Right lobe of liver (tissue), 6 donors: ENCODE results near the gene YLPM1. TPM values are rescaled to one million over a fixed set of nuclear protein-coding genes. Genes with fewer than 3 reads are reported as not detected.
A peak's percentile ranks its signal among the peaks of the same experiment; 100 is the strongest.

Source experiments
- ATAC-seq, 4 donors: fragments of 200-7000 bp; cut with Tn5 transposase; one replicate each; pipeline ENCODE4 v1.9.1; 2020; ENCODE audit warnings: mild to moderate bottlenecking in 4 of 4, moderate library complexity in 4 of 4
- DNase-seq, 3 donors: peaks; one replicate each; pipeline ENCODE4 v3.0.0-alpha.2; 2020
- H3K27ac ChIP-seq, 3 donors: fragments of 200-600 bp; one replicate each; pipeline ENCODE4 v1.8.0; 2022
- H3K27me3 ChIP-seq, 2 donors: fragments of 200-600 bp; one replicate each; pipeline ENCODE4 v1.8.0; 2022
- H3K36me3 ChIP-seq, 4 donors: fragments of 200-600 bp; sonication (generic) in 1 of 4; one replicate each; pipeline versions ENCODE4 v1.5.1 to v1.8.0; 2017 to 2022; ENCODE audit warnings: control low read depth in 1 of 4
- H3K4me1 ChIP-seq, 4 donors: fragments of 200-600 bp; sonication (generic) in 1 of 4; one replicate each; pipeline versions ENCODE4 v1.5.1 to v1.8.0; 2017 to 2022; ENCODE audit warnings: control low read depth in 1 of 4
- H3K4me3 ChIP-seq, 3 donors: fragments of 200-600 bp; one replicate each; pipeline ENCODE4 v1.8.0; 2022
- H3K9me3 ChIP-seq, 4 donors: fragments of 200-600 bp; sonication (generic) in 1 of 4; one replicate each; pipeline versions ENCODE4 v1.5.1 to v1.8.0; 2017 to 2022; ENCODE audit warnings: control low read depth in 1 of 4
- CTCF ChIP-seq, 4 donors: fragments of 200-600 bp in 3 of 4; fragments of 450-650 bp in 1 of 4; IDR thresholded peaks; one replicate each; pipeline versions ENCODE4 v1.5.1 to v1.8.0; 2016 to 2022; ENCODE audit warnings: antibody characterized with exemption in 4 of 4, mild to moderate bottlenecking in 2 of 4
- POLR2A ChIP-seq: fragments of 450-650 bp; IDR thresholded peaks from one replicate; pipeline ENCODE4 v1.6.1; 2017; ENCODE audit warnings: antibody characterized with exemption, mild to moderate bottlenecking
- WGBS: methylation state at CpG from one replicate; pipeline ENCODE4 v1.1.6; 2018; ENCODE audit warnings: low coverage, low lambda C conversion rate; ENCODE audit not compliant: insufficient coverage; ENCODE audit errors: missing lambda C conversion rate; 5-methylcytosine and 5-hydroxymethylcytosine counted together
- intact Hi-C, 2 donors: fragments of 100-400 bp; cut with DNase I; formaldehyde crosslinking; loops; one replicate each; pipeline versions ENCODE4 v1.11.2 to v1.14.1; 2022
- total RNA-seq, 6 experiments: library from RNA; depleted of rRNA in 2 of 6; stranded (reverse); fragments of >200 nt in 2 of 6; fragmentation: NEBNext Ultra II Directional in 3 of 6; extraction: Animal tissue kit (Norgen Biotek cat#: 25700) in 3 of 6; gene quantifications; one replicate each; pipeline versions ENCODE4 v1.1.0 to v1.2.4, GENCODE V29; 2016 to 2023
- donor health status: DM: no; HTN: yes; CAD: no.
- donor health status: DM: no; HTN: no; CAD: no.
- donor health status: DM: no; HTN: no; CAD: no.
- donor health status: DM: no; HTN: yes; CAD: no.
- donor health status: DM: no; HTN: yes; CAD: no.

YLPM1 gene
- total RNA-seq, 6 experiments from 2014 or later: 14.8 to 20.0 (median 17.1) TPM

GRCh38 chr14:74832849-74833248, 69.7 kb downstream of the YLPM1 start:
- intact Hi-C loops: no loop called here
- H3K9me3 ChIP-seq: no peaks in the 10 kb centered on the region
- DNase-seq: no peak
- H3K4me1 ChIP-seq: no peaks in the 10 kb centered on the region
- H3K36me3 ChIP-seq: peaks cover 0 to 28% (median 8%) of the 10 kb centered on the region in 4 donors
- no peak overlapping the region for H3K4me3 ChIP-seq
- no peak overlapping the region for H3K27ac ChIP-seq
- ATAC-seq: no peak
- H3K27me3 ChIP-seq: no peaks in the 10 kb centered on the region
- WGBS: 95% methylated on average over 4 of the region's 4 CpGs
- TF ChIP-seq CTCF (IDR thresholded peaks at IDR 0.05) (no peak), POLR2A (no peak)

- Histone ChIP-seq H3K4me1 (no peaks in the 10 kb centered on the region), H3K9me3 (no peaks in the 10 kb centered on the region), H3K4me3 (no peak overlapping the region), H3K27ac (no peak overlapping the region), H3K36me3 (peaks cover 0 to 23% (median 5%) of the 10 kb centered on the region in 4 donors), H3K27me3 (no peaks in the 10 kb centered on the region)
- WGBS: 93% methylated on average over 4 of the region's 5 CpGs
- TF ChIP-seq POLR2A (no peak), CTCF (IDR thresholded peaks at IDR 0.05) (no peak)
- intact Hi-C loops: no loop called here
- no peak for DNase-seq
- ATAC-seq: peak in 1 of 4 donors; percentile 64
These were observed 71.7 kb downstream of the YLPM1 start for GRCh38 chr14:74834692-74835392.

- peaks cover 0 to 16% (median under 1%) of the 10 kb centered on the region in 4 donors for H3K36me3 ChIP-seq
- H3K27ac ChIP-seq: no peak overlapping the region
- H3K4me1 ChIP-seq: no peaks in the 10 kb centered on the region
These were observed 72.6 kb downstream of the YLPM1 start for GRCh38 chr14:74835645-74836250.

GRCh38 chr14:74836251-74836960, 73.3 kb downstream of the YLPM1 start:
- WGBS: 93% methylated on average over 1 of the region's 1 CpG
- TF ChIP-seq POLR2A (no peak), CTCF (IDR thresholded peaks at IDR 0.05) (no peak)
- H3K27ac ChIP-seq: no peak overlapping the region
- H3K4me1 ChIP-seq: no peaks in the 10 kb centered on the region
- H3K27me3 ChIP-seq: no peaks in the 10 kb centered on the region
- no peak for ATAC-seq
- intact Hi-C loops: no loop called here
- H3K36me3 ChIP-seq: peaks cover 0 to 13% (median 0%) of the 10 kb centered on the region in 4 donors
- no peaks in the 10 kb centered on the region for H3K9me3 ChIP-seq
- H3K4me3 ChIP-seq: no peak overlapping the region
- DNase-seq: no peak

More at GRCh38 chr14:74835645-74836250, 72.6 kb downstream of the YLPM1 start:
- no peak for ATAC-seq
- no peak overlapping the region for H3K4me3 ChIP-seq
- DNase-seq: no peak
- H3K27me3 ChIP-seq: no peaks in the 10 kb centered on the region
- no peaks in the 10 kb centered on the region for H3K9me3 ChIP-seq
- no peak for TF ChIP-seq CTCF (IDR thresholded peaks at IDR 0.05)
- no peak for TF ChIP-seq POLR2A
- intact Hi-C loops: no loop called here
- 87% methylated on average over 7 of the region's 7 CpGs for WGBS
